HS-27A (cell line): ENCODE data around the gene S100PBP.

Experiments used
- DNase-seq: peaks from one replicate; pipeline ENCODE4 v3.0.0-alpha.2; 2012; ENCODE audit warnings: low read depth, missing footprints

The S100PBP gene

DNA sequence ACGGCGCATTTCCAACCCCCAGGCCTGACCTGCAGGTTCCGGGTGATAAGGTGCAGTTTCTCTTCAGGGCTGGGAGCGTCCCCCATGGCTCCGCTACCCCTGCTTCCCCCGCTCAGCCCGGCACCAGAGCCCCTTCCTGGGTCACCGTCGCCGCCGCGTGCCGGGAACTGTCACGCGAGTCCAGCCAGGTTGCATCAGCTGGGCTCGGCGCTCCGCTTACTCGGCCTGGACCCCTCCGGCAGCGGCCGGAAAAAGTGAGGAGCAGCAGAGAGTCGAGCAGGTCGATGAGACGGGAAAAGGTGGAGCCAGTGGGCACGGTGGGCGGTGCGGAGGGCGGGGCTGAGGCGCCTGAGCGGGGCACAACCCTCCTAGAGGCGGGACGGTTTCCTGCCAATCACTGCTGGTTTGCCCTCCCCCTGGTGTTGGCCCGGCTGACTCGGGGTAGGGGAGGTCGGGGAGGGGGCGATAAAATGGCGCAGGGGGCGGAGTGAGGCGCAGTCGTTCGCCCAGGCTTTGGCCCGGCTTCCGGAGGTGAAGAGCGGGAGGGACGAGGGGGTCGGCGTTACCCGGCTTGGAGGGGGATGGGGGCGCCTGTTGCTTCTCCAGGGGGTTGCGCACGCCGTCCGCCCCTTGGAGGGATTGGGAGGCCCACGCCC is at the start of gene S100PBP, which contains the start of gene YARS1:
TSS of gene S100PBP (plus strand) at position 495 of the 656 bp plus-strand sequence. CDS start 8,447 bp downstream, outside the sequence.
TSS of gene YARS1 (minus strand) at position 200 of the 656 bp plus-strand sequence. CDS start at position 86, 114 bp downstream.
- peak; percentile 97 for DNase-seq

DNA sequence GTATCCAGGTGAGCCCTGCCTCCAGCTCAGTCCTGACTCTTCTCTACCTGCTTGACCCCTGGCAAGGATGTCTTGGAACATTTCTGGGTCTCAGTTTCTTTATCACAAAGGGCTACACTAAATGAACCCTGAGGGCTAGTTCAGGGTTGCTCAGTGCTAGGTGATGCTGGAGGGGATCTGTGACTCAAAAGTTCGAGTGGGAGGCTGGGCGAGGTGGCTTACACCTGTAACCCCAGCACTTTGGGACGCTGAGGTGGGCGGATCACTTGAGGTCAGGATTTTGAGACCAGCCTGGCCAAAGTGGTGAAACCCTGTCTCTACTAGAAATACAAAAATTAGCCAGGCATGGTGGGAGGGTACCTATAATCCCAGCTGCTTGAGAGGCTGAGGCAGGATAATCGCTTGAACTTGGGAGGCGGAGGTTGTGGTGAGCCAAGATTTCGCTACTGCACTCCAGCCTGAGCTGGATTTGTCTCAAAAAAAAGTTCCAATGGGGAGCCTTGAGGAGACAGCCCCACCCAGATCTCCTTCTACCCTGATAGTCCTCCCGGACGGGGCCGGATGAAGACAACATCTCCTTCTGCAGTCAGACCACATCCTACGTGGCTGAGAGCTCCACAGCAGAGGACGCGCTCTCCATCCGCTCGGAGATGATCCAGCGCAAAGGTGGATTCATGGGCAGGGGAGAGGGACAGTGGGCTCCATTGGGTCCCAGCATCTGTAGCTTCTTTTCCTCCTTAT is 49.2 kb upstream of the S100PBP start:
- DNase-seq, result no peak

DNA sequence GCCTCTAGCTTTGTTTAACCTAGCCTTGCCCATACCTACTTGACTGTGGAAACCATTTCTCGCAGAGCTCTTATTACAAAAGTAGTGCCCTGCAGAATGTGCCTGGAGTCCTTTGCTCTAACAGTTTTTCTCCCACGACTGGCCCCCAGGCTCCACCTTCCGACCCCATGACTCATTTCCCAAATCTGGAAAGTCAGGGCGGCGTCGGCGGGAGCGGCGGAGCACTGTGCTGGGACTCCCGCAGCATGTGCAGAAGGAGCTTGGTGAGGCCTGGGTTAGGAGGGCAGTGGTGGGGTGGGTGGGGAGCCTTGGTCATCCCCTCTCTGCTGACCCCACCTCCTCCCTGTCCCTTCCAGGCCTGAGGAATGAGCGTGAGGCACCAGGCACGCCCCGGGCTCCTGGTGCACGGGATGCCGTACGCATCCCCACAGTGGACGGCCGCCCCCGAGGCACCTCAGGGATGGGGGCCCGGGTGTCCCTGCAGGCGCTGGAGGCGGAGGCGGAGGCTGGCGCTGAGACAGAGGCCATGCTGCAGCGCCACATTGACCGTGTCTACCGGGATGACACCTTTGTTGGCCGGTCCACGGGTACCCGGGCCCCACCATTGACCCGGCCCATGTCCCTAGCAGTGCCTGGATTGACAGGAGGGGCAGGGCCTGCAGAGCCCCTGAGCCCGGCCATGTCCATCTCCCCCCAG is 47.8 kb upstream of the S100PBP start:
- no peak for DNase-seq

DNA sequence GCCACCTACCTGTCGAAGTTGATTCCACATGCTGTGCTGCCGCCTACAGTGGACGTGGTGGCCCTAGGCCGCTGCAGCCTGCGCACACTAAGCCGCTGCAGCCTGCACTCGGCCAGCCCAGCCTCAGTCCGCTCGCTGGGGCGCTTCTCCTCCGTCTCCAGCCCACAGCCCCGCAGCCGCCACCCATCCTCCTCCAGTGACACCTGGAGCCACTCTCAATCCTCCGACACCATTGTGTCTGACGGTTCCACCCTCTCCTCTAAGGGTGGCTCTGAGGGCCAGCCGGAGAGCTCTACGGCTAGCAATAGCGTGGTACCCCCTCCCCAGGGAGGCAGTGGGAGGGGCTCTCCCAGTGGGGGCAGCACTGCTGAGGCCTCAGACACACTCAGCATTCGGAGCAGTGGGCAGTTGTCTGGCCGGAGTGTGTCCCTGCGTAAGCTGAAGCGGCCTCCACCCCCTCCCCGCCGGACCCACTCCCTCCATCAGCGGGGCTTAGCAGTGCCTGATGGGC is 47.2 kb upstream of the S100PBP start:
- DNase-seq, result no peak

DNA sequence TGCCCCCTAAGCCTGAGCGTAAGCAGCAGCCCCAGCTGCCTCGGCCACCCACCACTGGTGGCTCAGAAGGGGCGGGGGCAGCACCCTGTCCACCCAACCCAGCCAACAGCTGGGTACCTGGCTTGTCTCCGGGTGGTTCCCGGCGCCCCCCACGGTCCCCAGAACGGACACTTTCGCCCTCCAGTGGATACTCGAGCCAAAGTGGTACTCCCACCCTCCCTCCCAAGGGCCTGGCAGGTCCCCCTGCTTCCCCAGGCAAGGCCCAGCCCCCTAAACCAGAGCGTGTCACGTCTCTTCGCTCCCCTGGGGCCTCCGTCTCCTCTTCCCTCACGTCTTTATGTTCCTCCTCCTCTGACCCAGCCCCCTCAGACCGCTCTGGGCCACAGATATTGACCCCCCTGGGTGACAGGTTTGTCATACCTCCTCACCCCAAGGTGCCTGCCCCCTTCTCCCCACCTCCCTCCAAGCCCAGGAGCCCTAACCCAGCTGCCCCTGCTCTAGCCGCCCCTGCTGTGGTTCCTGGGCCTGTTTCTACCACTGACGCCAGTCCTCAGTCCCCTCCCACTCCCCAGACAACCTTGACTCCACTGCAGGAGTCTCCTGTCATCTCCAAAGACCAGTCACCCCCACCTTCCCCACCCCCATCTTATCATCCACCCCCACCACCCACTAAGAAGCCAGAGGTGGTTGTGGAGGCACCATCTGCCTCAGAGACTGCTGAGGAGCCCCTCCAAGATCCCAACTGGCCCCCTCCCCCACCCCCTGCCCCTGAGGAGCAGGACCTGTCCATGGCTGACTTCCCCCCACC is 46.5 kb upstream of the S100PBP start:
- DNase-seq, result no peak

DNA sequence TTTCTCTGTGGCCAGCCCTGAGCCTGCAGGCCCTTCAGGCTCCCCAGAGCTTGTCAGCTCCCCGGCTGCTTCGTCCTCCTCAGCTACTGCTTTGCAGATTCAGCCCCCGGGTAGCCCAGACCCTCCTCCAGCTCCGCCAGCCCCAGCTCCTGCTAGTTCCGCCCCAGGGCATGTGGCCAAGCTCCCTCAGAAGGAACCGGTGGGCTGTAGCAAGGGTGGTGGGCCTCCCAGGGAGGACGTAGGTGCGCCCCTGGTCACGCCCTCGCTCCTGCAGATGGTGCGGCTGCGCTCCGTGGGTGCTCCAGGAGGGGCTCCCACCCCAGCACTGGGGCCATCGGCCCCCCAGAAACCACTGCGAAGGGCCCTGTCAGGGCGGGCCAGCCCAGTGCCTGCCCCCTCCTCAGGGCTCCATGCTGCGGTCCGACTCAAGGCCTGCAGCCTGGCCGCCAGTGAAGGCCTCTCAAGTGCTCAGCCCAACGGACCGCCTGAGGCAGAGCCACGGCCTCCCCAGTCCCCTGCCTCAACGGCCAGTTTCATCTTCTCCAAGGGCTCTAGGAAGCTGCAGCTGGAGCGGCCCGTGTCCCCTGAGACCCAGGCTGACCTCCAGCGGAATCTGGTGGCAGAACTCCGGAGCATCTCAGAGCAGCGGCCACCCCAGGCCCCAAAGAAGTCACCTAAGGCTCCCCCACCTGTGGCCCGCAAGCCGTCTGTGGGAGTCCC is 45.7 kb upstream of the S100PBP start:
- DNase-seq, result no peak

DNA sequence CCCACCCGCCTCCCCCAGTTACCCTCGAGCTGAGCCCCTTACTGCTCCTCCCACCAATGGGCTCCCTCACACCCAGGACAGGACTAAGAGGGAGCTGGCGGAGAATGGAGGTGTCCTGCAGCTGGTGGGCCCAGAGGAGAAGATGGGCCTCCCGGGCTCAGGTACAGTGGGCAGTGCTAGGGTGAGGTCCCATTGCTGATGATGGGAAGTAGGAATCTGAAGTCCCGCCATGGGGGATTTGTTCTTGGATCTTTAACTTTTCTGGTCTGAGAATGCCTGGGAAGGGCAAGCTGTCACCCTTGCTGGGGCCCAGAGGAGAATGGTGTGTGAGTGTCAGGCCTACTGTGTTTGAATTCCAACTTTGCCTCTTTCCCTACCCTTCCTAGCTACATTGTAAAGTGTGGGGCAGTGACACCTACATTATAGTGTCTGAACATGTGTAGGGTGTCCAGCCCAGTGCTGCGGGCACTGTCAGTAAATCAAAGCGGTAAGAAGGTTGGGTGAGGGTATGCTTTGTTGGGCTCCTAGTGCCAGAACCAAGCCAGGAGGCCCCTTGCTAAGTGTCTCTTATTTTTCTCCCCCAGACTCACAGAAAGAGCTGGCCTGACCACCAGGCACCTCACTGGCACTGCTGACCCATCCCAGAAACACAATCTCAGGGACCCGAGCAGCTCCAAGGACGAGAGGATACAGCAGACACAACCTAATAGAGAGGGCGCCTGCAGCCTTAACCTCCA is 45.0 kb upstream of the S100PBP start:
- DNase-seq, result no peak

DNA sequence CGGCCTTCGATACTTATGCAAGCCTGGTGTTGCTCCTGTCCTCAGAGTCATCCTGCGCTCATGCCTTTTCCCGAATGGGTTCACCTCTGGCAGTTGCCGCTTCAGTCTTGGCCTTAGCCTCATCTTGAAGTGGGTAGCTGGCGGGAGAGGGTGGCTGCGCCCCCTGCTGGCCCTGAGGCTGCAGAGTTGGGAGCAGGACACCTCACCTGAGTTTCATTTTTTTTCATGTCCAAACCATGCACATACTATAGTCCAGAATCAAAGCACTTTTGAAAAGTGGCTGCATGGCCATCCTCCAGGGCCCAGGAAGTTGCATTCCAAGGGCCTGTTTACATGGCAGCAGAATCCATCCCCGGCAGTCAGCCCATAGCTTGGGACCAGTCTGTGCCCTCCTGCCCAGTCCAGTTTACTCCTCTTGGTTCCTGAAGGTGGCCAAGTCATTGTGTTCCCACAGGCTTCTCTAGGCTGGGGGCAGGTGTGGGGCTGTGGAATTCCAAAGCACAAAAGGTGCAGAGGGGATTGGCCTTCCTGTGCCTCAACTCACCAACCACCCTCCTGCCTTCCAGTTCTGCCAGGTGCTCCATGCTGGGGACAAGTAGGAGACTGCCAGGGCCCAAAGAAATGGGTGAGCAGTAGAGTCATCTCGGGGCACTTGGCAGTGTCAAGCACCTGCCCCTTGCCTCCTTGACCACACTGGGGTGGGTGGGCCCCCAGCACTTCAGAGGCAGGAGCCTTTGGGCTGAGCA is 44.3 kb upstream of the S100PBP start:
- DNase-seq, result no peak

DNA sequence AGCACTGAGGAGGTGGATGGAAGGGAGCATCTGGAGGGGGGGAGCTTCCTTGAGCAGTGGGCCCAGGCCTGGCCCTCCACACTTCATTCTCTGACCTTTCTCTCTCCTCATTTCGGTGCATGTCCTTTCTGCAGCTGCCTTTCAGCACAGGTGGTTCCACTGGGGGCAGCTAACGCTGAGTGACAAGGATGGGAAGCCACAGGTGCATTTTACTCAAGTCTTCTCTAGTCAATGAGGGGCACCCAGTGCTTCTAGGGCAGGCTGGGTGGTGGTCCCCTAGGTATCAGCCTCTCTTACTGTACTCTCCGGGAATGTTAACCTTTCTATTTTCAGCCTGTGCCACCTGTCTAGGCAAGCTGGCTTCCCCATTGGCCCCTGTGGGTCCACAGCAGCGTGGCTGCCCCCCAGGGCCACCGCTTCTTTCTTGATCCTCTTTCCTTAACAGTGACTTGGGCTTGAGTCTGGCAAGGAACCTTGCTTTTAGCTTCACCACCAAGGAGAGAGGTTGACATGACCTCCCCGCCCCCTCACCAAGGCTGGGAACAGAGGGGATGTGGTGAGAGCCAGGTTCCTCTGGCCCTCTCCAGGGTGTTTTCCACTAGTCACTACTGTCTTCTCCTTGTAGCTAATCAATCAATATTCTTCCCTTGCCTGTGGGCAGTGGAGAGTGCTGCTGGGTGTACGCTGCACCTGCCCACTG is 43.5 kb upstream of the S100PBP start:
- no peak for DNase-seq

DNA sequence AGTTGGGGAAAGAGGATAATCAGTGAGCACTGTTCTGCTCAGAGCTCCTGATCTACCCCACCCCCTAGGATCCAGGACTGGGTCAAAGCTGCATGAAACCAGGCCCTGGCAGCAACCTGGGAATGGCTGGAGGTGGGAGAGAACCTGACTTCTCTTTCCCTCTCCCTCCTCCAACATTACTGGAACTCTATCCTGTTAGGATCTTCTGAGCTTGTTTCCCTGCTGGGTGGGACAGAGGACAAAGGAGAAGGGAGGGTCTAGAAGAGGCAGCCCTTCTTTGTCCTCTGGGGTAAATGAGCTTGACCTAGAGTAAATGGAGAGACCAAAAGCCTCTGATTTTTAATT is 43.0 kb upstream of the S100PBP start:
- no peak for DNase-seq

DNA sequence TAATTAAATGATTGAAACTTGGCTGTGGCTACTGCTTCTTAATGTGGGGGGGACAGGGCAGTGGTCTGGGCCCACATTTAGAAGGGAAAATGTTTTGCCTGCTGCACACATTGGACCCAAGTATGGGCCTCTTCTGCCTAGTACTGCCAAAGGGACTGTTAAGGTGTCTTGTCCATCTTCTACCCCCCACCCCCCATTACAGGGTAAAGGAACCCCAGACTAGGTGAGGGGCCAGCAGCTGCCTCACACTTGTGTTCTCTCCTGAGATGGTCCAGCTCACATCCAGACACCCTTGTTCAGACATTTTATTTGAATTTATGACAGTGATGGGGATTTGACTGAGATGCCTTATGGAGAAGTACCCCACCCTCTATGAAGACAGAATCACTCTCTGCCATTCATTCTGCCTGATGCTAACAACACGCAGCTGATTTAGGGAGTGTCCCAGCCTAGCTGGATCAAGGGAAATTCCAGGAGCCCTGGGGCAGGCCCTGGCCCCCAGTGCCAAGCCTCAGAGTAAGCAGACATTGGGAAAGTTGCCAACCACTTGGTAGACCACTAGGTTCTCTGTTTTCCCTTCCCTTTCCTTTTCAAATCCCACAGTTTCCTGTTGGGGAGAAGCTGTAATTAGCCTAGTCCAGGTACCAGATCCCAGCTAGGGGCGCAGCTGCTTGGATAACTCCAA is 42.4 kb upstream of the S100PBP start:
- no peak for DNase-seq

DNA sequence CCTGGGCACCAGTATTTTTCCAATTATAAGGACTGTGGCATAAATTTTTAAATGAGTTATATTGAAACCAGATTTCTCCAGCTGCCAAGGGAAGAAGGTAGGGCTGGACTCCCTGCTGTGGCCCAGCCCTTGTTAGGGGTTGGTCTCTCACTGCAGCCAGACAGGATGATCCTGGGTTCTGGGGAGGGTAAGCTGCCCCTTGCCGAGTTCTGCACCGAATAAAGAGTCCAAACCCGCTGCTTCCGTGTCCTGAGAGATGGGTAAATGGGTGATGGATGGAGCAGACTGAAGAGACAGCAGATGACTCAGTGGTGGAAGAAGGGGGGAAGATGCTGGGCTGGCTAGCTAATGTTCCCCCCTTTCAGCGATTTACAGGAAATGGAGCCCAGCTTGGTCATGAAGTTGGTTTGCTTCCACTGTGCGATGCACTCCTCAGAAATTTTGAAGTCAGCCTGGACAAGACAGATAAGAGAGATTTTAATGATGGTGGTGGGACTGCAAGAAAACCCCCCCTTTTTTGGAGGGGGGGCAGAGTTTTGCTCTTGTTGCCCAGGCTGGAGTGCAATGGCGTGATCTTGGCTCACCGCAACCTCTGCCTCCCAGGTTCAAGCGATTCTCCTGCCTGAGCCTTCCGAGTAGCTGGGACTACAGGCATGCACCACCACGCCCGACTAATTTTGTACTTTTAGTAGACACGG is 41.7 kb upstream of the S100PBP start:
- DNase-seq, result no peak

DNA sequence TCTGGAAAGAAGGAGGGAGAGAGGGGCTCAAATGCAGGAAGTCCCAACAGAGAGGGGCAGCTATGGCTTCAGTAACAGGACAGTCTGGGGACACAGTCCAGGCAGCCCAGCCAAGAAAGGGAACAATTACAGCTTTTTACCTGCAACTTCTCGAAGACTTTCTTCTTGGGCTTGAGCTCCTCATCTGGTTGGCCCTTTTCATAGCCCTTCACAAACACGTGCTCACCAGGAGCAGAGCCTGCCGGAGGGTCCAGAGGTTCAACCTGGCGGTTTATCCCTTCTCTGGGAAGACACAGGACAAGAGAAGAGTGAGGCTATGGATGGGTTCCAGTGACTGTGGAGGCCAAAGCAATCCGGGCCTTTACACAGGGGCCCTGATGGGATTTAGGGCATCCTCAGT is 38.2 kb upstream of the S100PBP start:
- no peak for DNase-seq

DNA sequence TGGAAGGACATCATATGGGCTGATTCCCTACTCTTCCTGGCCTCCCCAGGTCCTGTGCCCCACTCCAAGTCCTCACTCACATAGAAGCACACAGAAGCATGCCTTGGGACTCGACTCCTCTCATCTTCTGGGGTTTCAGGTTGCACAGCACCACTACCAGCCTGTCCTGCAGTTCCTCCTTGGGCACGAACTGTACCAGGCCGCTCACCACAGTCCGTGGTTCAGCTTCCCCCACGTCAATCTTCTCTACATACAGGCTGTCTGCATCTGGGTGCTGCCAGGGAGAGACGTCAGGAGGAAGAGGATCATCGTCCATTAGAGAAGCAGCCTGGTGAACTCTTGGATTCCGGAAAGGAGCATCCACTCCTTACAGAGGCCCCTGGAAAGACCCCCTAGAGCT is 37.4 kb upstream of the S100PBP start:
- no peak for DNase-seq

DNA sequence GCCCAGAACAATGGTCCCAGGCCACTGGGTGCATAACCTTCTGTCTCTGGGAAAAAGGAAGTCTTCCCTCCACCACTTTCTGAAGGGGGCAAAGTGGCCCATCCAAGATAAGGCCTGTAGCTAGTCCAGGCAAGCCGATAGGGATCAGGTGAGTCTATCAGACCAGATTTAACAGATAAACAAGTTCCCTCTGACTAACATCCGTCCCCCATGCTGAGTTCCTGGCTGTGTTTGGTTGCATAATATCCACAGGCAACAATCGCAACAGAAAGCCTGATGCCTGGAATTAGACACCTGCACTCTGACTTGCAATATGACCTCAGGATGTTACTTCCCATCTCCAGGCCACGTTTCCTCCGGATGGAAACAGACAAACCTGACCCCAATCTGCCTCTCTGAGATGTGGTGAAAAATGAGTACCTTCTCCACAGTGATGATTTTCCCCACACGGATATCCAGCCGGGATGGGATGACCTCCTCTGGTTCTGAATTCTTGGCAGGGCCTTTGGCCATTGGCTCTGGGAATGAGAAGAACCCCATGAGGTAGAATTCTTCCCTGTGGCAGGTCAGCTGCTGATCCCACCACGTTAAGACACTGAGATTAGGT is 36.7 kb upstream of the S100PBP start:
- DNase-seq, result no peak

DNA sequence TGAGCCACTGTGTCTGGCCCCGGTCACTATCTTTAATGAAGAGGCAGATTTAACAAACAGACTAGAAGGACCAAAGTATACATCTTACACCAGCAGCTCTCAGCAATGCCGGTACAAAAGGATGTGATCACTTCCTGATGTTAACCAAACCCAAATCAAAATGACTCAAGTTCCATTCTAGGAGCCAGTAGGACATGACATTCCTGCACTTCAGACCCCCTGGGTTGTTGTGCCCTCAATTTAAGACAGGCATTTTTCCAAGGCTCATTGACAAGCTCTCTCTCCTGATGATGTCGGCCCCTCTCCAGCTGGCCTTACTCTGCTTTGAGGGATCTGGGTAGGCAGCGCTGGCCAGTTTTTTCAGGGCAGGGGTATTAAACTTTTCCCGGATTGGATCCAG is 35.4 kb upstream of the S100PBP start:
- DNase-seq, result no peak

DNA sequence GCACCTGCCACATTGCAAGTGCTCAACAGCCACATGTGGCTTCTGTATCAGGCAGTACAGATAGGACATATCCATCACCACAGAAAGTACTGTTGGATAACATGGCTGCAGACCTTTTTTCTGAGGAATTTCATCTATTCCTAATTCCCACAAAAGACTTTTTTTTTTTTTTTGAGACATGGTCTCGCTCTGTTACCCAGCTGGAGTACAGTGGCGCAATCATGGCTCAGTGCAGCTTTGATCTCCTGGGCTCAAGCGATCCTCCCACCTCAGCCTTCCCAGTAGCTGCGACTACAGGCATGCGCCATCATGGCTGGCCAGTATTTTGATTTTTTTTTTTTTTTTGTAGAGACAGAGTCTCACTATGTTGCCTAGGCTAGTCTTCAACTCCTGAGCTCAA is 33.6 kb upstream of the S100PBP start:
- no peak for DNase-seq

DNA sequence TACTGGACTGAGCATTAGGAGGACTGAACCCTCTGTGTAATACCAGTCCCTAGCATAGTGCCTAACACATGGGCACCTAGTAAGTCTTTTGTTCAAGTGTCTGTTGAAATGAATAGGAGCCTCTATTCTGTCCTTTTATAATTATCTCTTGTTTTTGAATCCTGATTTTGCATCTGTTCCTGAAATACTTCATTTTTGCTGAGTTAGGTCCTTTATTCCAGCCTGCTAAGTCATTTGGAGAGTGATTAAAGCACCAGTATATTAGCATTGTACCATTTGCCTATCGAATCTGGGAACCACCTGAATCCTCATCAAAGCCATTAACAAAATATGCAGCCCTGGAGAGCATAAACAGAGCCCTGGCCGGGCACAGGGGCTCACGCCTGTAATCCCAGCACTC is 32.6 kb upstream of the S100PBP start:
- DNase-seq, result no peak
